Hepatocyte (in vitro differentiated cells): ENCODE results near the gene ARL2. TPM values are rescaled to one million over a fixed set of nuclear protein-coding genes. Genes with fewer than 3 reads are reported as not detected.
"Not testable (repeated sequence)": the region's sequence is repeated elsewhere in the genome, so short reads cannot be mapped to it uniquely, and the experiment has no call there.

ENCODE experiments used
- DNase-seq: peaks from one replicate; pipeline ENCODE4 v3.0.0-alpha.2; 2016; ENCODE audit warnings: low spot score
- H2AFZ ChIP-seq: fragments of 200-600 bp; sonication (generic); 2 replicates; pipeline ENCODE4 v1.6.0; 2016; ENCODE audit warnings: antibody characterized with exemption, mild to moderate bottlenecking
- H3K27ac ChIP-seq: fragments of 200-600 bp; sonication (generic); 2 replicates; pipeline ENCODE4 v1.5.1; 2016; ENCODE audit warnings: mild to moderate bottlenecking
- H3K27me3 ChIP-seq: fragments of 200-600 bp; sonication (generic); 2 replicates; pipeline ENCODE4 v1.6.1; 2016
- H3K36me3 ChIP-seq: fragments of 200-600 bp; sonication (generic); replicated peaks from 2 replicates; pipeline ENCODE4 v1.5.1; 2016; ENCODE audit warnings: low read depth; ENCODE audit not compliant: insufficient read depth
- H3K4me1 ChIP-seq: fragments of 200-600 bp; sonication (generic); 2 replicates; pipeline ENCODE4 v1.5.1; 2016; ENCODE audit warnings: mild to moderate bottlenecking, moderate library complexity; ENCODE audit not compliant: insufficient read depth
- H3K4me2 ChIP-seq: fragments of 200-600 bp; sonication (generic); 2 replicates; pipeline ENCODE4 v1.6.0; 2016
- H3K4me3 ChIP-seq: fragments of 200-600 bp; sonication (generic); 2 replicates; pipeline ENCODE4 v1.5.1; 2016; ENCODE audit warnings: mild to moderate bottlenecking
- H3K79me2 ChIP-seq: fragments of 200-600 bp; sonication (generic); 2 replicates; pipeline ENCODE4 v1.6.0; 2017; ENCODE audit warnings: mild to moderate bottlenecking
- H3K9me2 ChIP-seq: fragments of 200-600 bp; sonication (generic); replicated peaks from 2 replicates; pipeline ENCODE4 v1.6.0; 2017; ENCODE audit warnings: mild to moderate bottlenecking; ENCODE audit not compliant: insufficient read depth
- H3K9me3 ChIP-seq: fragments of 200-600 bp; sonication (generic); 2 replicates; pipeline ENCODE4 v1.5.1; 2016; ENCODE audit warnings: low read depth, mild to moderate bottlenecking
- H4K20me1 ChIP-seq: fragments of 200-600 bp; sonication (generic); 2 replicates; pipeline ENCODE4 v1.6.0; 2016; ENCODE audit warnings: mild to moderate bottlenecking; ENCODE audit not compliant: insufficient read depth, poor library complexity, severe bottlenecking
- EZH2 ChIP-seq: fragments of 200-600 bp; sonication (generic); IDR thresholded peaks from 2 replicates; pipeline ENCODE4 v1.6.1; 2016; ENCODE audit warnings: antibody characterized with exemption, mild to moderate bottlenecking, borderline replicate concordance
- EZH2phosphoT487 ChIP-seq: fragments of 200-600 bp; sonication (generic); IDR thresholded peaks from one replicate; pipeline ENCODE4 v1.6.1; 2018; ENCODE audit warnings: antibody characterized with exemption, mild to moderate bottlenecking, low read depth, moderate library complexity; ENCODE audit not compliant: unreplicated experiment, severe bottlenecking
- WGBS: methylation state at CpG from one replicate; pipeline ENCODE4 v1.1.6; 2016; ENCODE audit warnings: low lambda C conversion rate; ENCODE audit errors: missing lambda C conversion rate; 5-methylcytosine and 5-hydroxymethylcytosine counted together
- polyA plus RNA-seq: library from polyadenylated mRNA; unstranded; fragments of >200 nt; fragmentation: Nextera tagmentation; extraction: Ambion mirVana; gene quantifications from 2 replicates; pipeline ENCODE4 v1.2.1, GENCODE V29; 2016
- total RNA-seq: library from RNA; depleted of rRNA; stranded (reverse); fragments of >200 nt; gene quantifications from 2 replicates; pipeline ENCODE4 v1.2.3, GENCODE V29; 2014
- TF ChIP-seq, protein P1 (sequence below): fragments of 200-600 bp; sonication (generic); IDR thresholded peaks from 2 replicates; pipeline ENCODE4 v1.5.1; 2016; ENCODE audit warnings: antibody characterized with exemption, mild to moderate bottlenecking; ENCODE audit not compliant: poor library complexity

Gene ARL2
- total and polyA plus RNA-seq, 2 experiments from 2014 or later: 69.1 to 126 TPM

DNA sequence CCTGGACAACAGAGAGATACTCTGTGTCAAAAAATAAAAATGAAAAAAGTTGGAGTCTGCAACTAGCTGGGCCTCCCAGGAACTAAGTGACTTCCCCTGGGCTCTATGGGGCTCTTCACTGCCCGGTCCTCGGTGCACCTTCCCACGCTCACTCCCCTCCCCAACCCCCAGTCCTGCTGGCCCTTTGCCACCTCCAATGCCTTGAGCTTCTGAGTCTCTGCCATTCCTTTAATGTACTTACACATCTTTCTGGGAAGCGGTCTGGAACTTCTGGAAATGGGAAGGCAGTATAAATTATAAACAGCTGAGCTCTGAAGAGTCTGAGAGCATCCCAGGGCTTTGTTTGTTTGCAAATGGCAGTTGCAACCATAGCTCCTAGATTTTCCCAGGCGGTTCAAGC lies 11.3 kb upstream of the ARL2 start:
- H3K4me3 ChIP-seq: no peak overlapping the region
- H3K36me3 ChIP-seq: no peaks in the 10 kb centered on the region
- no peaks in the 10 kb centered on the region for H3K27me3 ChIP-seq
- DNase-seq: no peak
- H3K27ac ChIP-seq: no peak overlapping the region
- H3K9me3 ChIP-seq: no peaks in the 10 kb centered on the region
- H3K79me2 ChIP-seq: no peaks in the 10 kb centered on the region
- H3K9me2 ChIP-seq: no peaks in the 10 kb centered on the region
- H3K4me1 ChIP-seq: peaks cover 19% of the 10 kb centered on the region
- no peak overlapping the region for H3K4me2 ChIP-seq
- no peak overlapping the region for H2AFZ ChIP-seq
- no peaks in the 10 kb centered on the region for H4K20me1 ChIP-seq
- TF ChIP-seq EZH2 (no peak), EZH2phosphoT487 (no peak)
- TF ChIP-seq, protein P1, sequence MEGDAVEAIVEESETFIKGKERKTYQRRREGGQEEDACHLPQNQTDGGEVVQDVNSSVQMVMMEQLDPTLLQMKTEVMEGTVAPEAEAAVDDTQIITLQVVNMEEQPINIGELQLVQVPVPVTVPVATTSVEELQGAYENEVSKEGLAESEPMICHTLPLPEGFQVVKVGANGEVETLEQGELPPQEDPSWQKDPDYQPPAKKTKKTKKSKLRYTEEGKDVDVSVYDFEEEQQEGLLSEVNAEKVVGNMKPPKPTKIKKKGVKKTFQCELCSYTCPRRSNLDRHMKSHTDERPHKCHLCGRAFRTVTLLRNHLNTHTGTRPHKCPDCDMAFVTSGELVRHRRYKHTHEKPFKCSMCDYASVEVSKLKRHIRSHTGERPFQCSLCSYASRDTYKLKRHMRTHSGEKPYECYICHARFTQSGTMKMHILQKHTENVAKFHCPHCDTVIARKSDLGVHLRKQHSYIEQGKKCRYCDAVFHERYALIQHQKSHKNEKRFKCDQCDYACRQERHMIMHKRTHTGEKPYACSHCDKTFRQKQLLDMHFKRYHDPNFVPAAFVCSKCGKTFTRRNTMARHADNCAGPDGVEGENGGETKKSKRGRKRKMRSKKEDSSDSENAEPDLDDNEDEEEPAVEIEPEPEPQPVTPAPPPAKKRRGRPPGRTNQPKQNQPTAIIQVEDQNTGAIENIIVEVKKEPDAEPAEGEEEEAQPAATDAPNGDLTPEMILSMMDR: no peak
- WGBS: 77% methylated on average over 5 of the region's 5 CpGs

DNA sequence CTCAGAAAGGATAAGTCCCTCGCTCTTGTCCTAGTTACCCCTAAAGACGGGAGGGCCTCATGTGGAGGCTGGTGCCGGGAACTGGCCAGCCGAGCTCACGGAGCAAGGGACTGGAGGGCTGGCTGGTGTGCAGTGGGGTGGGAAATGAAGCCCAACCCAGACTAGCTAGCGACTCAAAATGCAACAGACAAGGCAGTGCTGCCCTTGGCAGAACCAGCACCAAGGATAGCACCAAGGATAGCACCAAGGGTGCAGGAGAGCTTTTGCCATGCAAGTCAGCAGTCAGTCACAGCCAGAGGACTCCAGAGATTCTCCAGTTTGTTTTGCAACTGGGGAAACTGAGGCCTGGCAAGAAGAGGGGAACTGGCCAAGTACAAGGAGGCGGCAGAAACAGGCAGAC lies 10.7 kb upstream of the ARL2 start:
- no peak overlapping the region for H3K4me3 ChIP-seq
- H3K4me2 ChIP-seq: no peak overlapping the region
- 73% methylated on average over 7 of the region's 7 CpGs for WGBS
- no peaks in the 10 kb centered on the region for H3K79me2 ChIP-seq
- no peak overlapping the region for H3K27ac ChIP-seq
- peaks cover 13% of the 10 kb centered on the region for H3K4me1 ChIP-seq
- H3K9me2 ChIP-seq: no peaks in the 10 kb centered on the region
- H2AFZ ChIP-seq: no peak overlapping the region
- no peaks in the 10 kb centered on the region for H3K36me3 ChIP-seq
- TF ChIP-seq, protein P1: no peak
- TF ChIP-seq EZH2phosphoT487 (no peak), EZH2 (no peak)
- no peak for DNase-seq
- no peaks in the 10 kb centered on the region for H3K9me3 ChIP-seq
- no peaks in the 10 kb centered on the region for H4K20me1 ChIP-seq
- H3K27me3 ChIP-seq: no peaks in the 10 kb centered on the region

DNA sequence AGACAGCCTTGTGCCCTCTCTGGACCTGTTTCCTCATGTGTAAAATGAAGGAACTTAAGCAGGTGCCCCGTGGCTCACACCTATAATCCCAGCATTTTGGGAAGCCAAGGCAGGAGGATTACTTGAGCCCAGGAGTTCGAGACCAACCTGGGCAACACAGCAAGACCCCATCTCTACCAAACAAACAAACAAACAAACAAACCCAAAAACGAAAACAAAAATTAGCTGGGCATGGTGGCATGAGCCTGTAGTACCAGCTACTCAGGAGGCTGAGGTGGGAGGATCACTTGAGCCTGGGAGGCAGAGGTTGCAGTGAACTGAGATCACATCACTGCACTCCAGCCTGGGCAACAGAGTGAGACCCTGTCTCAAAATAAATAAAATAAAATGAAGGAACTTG lies 10.0 kb upstream of the ARL2 start:
- 70% methylated on average over 3 of the region's 3 CpGs for WGBS
- not testable (repeated sequence) for H3K79me2 ChIP-seq, H3K4me2 ChIP-seq, H3K36me3 ChIP-seq, H3K4me3 ChIP-seq, H3K27me3 ChIP-seq, H3K9me2 ChIP-seq, H3K9me3 ChIP-seq, H2AFZ ChIP-seq, H3K27ac ChIP-seq, H3K4me1 ChIP-seq, H4K20me1 ChIP-seq, DNase-seq

DNA sequence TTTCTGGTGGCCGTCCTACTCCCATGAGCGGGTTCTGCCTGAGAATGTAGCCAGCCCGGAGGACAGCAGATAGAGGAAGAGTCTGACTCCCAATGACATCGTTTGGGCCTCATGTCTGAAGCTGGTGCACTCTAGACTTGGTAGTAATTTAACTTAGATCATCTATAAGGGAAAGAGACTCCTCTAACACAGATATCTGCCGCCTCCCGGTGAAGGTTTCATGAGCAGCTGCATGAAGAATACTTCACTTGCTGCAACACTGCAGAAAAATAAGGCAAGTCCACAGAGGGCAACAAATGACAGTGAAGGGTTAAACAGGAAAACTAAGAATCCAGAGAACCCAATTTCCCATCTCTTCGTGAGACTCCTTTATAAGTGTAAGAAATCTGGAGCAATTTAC lies 5.9 kb upstream of the ARL2 start:
- no peak for DNase-seq
- no peaks in the 10 kb centered on the region for H3K79me2 ChIP-seq
- no peak overlapping the region for H3K4me2 ChIP-seq
- H3K27ac ChIP-seq: no peak overlapping the region
- H4K20me1 ChIP-seq: no peaks in the 10 kb centered on the region
- TF ChIP-seq, protein P1: no peak
- TF ChIP-seq EZH2phosphoT487 (no peak), EZH2 (no peak)
- 74% methylated on average over 7 of the region's 7 CpGs for WGBS
- H3K36me3 ChIP-seq: no peaks in the 10 kb centered on the region
- H3K4me1 ChIP-seq: peaks cover 3% of the 10 kb centered on the region
- no peaks in the 10 kb centered on the region for H3K27me3 ChIP-seq
- no peaks in the 10 kb centered on the region for H3K9me2 ChIP-seq
- no peaks in the 10 kb centered on the region for H3K9me3 ChIP-seq
- no peak overlapping the region for H3K4me3 ChIP-seq
- H2AFZ ChIP-seq: no peak overlapping the region
